Hindlimb muscle (tissue), 1 donor: ENCODE data around the gene CELF5. TPM values are rescaled to one million over a fixed set of nuclear protein-coding genes. Genes with fewer than 3 reads are reported as not detected.
A peak's percentile ranks its signal among the peaks of the same experiment; 100 is the strongest.
"Not testable (repeated sequence)": the region's sequence is repeated elsewhere in the genome, so short reads cannot be mapped to it uniquely, and the experiment has no call there.

Source experiments
- DNase-seq: peaks from one replicate; pipeline ENCODE4 v3.0.0-alpha.2; 2013
- polyA plus RNA-seq: library from polyadenylated mRNA; unstranded; fragments of 120-200 nt; gene quantifications from one replicate; pipeline ENCODE4 v1.2.1, GENCODE V29; 2013; ENCODE audit not compliant: insufficient read length

The CELF5 gene
- polyA plus RNA-seq, 1 donor = 0.08 TPM

GRCh38 chr19:3325451-3325850 lies 101.0 kb downstream of the CELF5 start:
- DNase-seq = no peak

GRCh38 chr19:3328743-3329142 lies 104.3 kb downstream of the CELF5 start:
- DNase-seq = no peak

- DNase-seq = no peak
Measured at GRCh38 chr19:3330047-3330446, 105.6 kb downstream of the CELF5 start.

GRCh38 chr19:3332232-3332631 lies 107.8 kb downstream of the CELF5 start:
- DNase-seq = not testable (repeated sequence)

GRCh38 chr19:3333020-3333583 lies 108.6 kb downstream of the CELF5 start:
- DNase-seq = no peak

- no peak for DNase-seq
Measured at GRCh38 chr19:3333662-3334061, 109.2 kb downstream of the CELF5 start.

GRCh38 chr19:3334749-3335430 lies 110.4 kb downstream of the CELF5 start:
- DNase-seq = not testable (repeated sequence)

- no peak for DNase-seq
Measured at GRCh38 chr19:3335431-3336350, 111.2 kb downstream of the CELF5 start.

- no peak for DNase-seq
Measured at GRCh38 chr19:3336351-3336679, 111.9 kb downstream of the CELF5 start.

GRCh38 chr19:3336680-3337523 lies 112.4 kb downstream of the CELF5 start:
- DNase-seq = no peak

- DNase-seq = no peak
Measured at GRCh38 chr19:3338541-3339181, 114.2 kb downstream of the CELF5 start.

GRCh38 chr19:3340340-3340739 lies 115.9 kb downstream of the CELF5 start:
- DNase-seq = no peak

- DNase-seq = no peak
Measured at GRCh38 chr19:3342246-3342645, 117.8 kb downstream of the CELF5 start.

- not testable (repeated sequence) for DNase-seq
Measured at GRCh38 chr19:3342962-3343361, 118.5 kb downstream of the CELF5 start.

GRCh38 chr19:3343619-3344502 lies 119.4 kb downstream of the CELF5 start:
- DNase-seq = peak; percentile 51

GRCh38 chr19:3344608-3345598 lies 120.4 kb downstream of the CELF5 start:
- no peak for DNase-seq

GRCh38 chr19:3345850-3346460 lies 121.5 kb downstream of the CELF5 start:
- DNase-seq = no peak
